HG03565 (cell line): Measurements from ENCODE around the gene LRRC28.

Experiments
- ATAC-seq: cut with Tn5 transposase; IDR thresholded peaks from one replicate; pipeline ENCODE4 v1.9.1; 2021; ENCODE audit warnings: mild to moderate bottlenecking, moderate library complexity; ENCODE audit not compliant: unreplicated experiment

LRRC28 gene

GRCh38 chr15:99249270-99249841 is 1.9 kb upstream of the LRRC28 start, which contains the start of gene TTC23:
Gene TTC23, minus strand, starts transcription at chr15:99249581. Its CDS starts 20,869 bp downstream, at chr15:99228712.
- no peak for ATAC-seq

- ATAC-seq: no peak
Measured at GRCh38 chr15:99250001-99250400, 1.3 kb upstream of the LRRC28 start.

DNA sequence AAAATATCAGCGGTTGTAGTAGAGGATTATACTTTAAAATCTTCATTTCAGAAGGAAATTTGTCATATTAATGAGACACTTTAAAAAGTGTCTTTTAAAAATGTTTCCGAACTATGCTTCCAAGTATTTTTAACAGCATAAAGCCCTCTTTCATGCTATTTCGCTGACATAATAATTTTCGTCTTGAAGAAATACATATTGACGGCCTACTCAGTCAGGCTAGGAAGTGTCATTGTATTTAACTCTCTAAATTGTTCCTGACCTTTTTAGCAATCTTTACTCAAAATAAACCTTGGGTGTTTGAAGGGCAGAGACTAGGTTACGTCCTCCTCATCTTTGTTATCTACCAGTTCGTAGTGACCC is 806 bp upstream of the LRRC28 start:
- no peak for ATAC-seq

- ATAC-seq: no peak
Measured at GRCh38 chr15:99252326-99252725, 1.0 kb downstream of the LRRC28 start.

- ATAC-seq: no peak
Measured at GRCh38 chr15:99253381-99254090, 2.3 kb downstream of the LRRC28 start.

GRCh38 chr15:99257107-99257750 is 5.9 kb downstream of the LRRC28 start:
- ATAC-seq: no peak

DNA sequence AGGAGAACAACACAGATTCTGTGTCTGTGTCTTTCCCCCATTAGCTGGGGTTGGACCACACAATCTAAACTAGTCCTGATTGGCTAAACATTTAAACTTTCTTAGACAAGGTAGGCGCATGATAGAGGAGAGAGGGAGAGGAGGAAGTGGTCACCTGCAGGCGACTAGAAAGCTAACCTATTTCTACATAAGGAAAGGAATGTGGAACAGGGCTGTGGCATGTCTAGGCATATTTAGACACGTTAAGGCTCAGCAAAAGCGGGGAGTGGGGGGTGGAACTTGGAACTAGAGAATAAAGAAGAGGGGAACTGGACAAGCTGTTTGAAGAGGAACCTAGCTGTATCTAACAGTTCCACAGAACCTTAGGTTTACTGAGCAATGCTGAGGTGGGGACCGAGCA is 12.8 kb downstream of the LRRC28 start:
- no peak for ATAC-seq

GRCh38 chr15:99265541-99266070 is 14.3 kb downstream of the LRRC28 start:
- ATAC-seq: no peak

DNA sequence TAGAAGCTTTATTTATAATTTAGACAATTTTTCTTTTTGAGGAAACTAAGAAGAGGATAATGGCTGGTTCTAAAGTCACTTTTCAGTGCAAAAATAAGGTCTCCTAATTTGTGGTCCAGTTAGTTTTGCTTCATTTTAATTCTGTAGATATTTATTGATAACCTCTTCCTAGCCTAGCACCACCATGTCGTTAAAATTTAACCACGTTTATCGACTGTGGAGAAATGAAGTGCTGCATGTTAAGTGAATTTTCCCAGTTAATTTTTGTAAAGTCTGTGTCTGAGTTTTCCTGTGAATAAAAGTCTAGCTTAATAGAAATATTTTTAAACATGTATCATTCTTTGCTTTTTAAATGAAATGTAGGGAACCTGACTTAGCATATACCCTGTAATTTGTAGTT is 16.7 kb downstream of the LRRC28 start:
- ATAC-seq: no peak

DNA sequence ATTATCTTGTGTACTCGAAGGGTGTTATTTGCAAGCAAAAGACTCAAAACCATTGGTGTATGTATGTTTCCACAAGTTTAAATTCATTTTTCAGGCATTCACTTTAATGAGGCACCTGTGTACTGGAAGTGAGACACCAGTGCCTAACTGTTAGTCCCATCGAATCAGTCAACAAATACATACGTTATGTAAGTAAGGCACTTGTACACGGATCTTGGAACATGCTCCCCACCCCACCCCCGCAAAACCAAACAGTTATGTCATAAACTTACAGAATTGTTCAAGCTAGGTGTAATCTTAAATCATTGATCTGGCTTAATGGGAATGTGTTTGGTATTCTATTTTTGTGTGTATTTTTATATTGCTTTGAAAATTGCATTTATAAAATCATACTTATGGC is 17.1 kb downstream of the LRRC28 start:
- no peak for ATAC-seq

DNA sequence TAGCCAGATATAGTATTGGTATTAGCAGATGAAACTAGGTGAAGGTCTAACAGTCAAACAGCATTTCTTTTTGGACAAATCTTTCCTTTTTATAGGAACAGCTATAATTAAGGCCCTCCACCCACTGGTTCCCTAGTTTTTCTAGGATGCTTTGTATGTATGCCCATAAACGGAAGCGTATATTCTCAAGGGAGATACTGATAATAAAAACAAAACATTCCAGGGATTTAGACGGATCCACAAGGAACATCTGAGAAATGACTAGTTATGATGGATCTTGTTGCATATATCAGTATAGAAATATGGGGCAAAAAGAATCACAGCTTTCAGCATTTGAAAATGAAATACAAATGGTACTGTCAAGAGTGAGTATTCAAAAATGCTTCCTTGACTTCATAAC is 22.5 kb downstream of the LRRC28 start:
- ATAC-seq: no peak

DNA sequence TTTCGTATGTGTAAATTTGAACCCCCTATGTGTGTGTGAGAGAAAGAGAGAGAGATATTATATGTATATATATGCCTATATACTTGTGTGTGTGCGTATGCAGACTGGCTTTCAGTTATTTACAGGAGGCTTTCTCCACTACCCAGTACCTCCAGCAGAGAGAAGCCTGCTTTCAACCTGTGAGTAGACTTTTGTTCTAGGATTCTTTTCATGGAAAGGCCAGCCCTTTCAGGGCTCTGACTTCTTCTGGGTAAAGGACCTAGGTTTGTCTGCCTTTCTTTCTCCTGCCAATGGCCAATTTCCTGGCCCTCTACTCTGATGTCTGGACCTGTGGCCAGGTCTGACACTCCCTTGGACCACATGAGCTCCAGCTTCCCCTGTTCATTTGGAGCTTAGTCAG is 23.8 kb downstream of the LRRC28 start:
- no peak for ATAC-seq

DNA sequence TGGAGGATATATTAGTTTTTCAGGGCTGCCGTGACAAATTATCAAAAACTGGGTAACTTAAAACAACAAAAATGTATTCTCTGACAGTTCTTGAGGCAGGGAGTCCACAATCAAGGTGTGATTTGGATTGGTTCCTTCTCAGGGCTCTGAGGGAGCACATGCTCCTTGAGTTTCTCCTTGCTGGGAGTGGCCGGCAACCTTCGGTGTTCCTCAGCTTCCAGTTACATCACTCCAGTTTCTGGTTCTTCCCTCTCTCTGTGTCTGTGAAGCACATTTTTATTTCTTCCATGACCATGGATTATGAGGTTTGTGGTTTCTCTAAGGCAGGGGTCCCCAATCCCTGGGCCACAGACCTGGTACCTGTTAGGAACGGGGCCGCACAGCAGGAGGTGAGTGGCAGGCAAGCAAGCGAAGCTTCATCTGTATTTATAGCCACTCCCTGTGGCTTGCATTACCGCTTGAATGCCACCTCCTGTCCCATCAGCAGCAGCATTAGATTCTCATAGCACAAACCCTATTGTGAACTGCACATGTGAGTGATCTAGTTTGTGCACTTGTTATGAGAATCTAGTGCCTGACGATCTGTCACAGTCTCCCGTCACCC is 24.3 kb downstream of the LRRC28 start:
- no peak for ATAC-seq

- no peak for ATAC-seq
Measured at GRCh38 chr15:99279290-99279689, 28.0 kb downstream of the LRRC28 start.

DNA sequence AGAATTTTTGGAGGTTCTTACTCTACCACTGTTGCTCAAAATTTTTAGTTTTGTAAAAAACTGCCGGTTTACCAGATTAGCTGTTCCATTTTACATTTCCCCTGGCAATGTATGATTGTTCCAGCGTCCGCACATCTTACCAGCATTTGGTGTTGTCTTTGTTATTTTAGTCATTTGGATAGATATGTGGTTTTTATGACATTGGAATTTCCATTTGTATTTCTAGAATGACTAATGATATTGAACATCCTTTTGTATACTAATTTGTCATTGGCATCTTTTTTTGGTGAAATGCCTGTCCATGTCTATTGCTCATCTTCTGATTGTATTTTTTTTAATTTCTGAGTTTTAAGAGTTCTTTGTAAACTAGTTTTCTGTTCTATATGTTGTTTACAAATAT is 28.5 kb downstream of the LRRC28 start:
- ATAC-seq: no peak

DNA sequence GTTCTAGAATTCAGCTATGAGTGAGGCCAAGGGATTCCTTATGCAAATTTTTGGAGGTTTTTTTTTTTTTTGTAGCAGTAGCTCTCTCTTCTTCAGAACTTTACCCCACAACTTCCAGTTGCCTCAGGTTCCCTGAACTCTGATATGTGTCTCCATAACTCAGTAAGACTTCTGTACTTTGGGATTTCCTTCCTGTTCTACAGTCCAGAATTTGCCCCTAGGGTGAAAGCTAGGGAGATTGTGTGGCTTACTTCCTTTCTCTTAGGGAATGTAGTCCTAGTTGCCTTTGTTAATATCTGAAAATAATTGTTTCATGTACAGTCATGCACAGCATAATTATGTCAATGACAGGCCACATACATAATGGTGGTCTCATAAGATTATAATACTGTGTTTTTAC is 30.8 kb downstream of the LRRC28 start:
- no peak for ATAC-seq

GRCh38 chr15:99282586-99282985 is 31.3 kb downstream of the LRRC28 start:
- ATAC-seq: no peak

- no peak for ATAC-seq
Measured at GRCh38 chr15:99283717-99284116, 32.4 kb downstream of the LRRC28 start.

DNA sequence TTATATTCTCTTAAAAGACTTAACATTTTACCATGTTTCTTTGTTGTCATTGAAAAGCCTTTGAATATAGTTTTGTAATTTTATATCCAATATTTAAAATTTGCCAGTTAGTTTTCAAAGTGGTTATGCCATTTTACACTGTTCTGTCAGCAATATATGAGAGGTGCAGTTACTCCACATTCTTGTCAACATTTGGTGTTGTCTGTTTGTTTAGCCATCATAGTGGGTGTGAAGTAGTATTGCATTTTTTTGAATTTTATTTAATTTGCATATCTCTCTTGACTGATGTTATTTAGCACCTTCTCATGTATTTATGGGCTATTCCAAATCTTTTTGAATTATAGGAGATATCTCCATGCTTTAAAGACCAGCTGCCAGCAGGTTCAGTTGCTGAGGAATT is 40.4 kb downstream of the LRRC28 start:
- no peak for ATAC-seq

DNA sequence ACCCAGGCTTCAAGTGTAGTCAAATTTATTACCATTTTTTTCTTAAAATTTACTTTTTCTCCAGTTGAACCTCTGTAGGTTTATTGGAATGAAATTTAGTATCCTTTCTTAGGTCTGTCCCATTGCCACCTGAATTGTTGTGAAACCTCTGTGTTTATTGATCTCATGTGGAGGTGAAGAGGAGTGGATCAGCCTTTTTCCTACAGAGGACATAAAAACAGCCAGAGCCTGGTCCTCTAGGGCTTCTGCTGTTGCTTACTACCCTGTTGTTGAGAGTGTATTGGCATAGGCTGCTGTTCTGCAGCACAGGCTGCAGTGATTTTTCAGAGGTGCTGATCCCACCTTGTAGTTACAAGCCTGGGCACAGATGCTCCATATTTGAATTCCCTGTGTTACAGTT is 44.6 kb downstream of the LRRC28 start:
- ATAC-seq: no peak

GRCh38 chr15:99296386-99296785 is 45.1 kb downstream of the LRRC28 start:
- ATAC-seq: no peak

DNA sequence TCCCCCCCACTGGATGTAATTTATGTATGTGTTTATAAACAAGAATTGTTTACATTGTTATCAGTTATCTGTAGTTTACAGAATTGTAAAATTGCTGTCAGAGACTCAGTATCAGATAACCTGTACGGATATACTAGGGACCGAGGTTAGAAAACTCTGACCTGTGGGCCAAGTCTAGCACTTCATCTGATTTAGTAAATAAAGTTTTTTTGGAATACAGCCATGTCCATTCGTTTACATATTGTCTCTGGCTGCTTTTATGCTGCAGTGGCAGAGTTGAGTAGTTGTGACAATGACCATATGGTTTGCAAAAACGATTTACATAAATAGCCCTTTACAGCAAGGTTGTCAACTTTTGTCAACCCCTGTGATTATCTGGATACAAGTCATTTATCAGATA is 52.6 kb downstream of the LRRC28 start:
- ATAC-seq: no peak
